GM21825 (cell line): Measurements from ENCODE around the gene PEMT.
"Not testable (repeated sequence)": the region's sequence is repeated elsewhere in the genome, so short reads cannot be mapped to it uniquely, and the experiment has no call there.

ENCODE experiments used
- ATAC-seq: cut with Tn5 transposase; IDR thresholded peaks from one replicate; pipeline ENCODE4 v1.9.1; 2021; ENCODE audit warnings: mild to moderate bottlenecking, moderate library complexity; ENCODE audit not compliant: unreplicated experiment

Gene PEMT

DNA sequence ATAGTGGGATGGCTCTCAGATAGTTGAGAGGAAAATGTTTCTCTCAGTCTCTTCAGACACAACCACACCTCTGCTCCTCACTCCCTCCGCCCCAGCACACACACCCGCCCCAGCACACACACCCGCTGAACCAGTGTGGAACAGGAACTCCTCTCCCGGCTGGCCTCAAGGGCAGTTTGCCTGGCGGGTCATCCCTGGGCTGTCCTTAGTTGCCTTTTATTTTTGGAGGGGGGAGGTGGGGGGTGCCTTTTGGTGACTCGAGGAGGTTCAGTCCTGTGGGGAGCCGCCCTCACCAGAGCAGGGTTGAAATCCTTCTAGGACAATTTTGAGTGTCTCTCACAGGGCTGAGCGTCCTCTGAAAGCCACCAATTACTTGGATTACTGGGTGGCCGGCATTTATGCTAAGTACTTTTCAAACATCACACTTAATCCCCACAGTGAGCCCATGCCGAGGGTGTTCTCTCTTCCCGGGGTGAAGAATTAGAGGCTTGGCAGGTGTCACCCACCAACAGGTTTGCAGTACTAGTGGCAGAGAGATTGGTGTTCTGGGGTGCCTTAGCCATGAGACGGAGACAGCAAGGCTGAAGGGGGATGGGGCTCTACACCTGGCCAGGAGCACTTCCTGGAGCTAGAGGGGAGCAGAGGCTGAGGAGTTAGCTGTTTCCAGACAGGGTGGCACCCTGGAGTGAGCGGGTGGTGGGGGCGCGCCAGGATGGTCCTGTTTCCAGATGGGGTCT lies 98.1 kb downstream of the PEMT start:
- ATAC-seq = no peak

DNA sequence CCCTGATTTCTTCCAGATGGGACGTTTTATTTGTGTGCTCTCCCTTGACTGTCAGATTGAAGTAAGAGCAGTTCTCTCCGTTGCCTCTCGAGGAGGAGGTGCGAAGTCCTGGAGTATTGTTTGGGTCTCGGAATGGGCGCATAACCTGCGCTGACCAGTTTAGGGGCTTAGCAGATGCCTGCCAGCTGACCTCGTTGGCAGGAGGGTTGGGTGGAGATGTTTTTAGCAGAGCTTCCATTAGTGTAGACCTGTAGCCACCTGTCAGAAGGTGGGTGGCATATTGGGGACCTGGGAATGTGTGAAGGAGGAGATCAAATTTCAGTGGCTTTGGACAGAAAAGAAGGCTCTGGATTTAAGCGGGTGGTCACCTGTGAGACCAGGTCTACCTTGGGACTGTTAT lies 98.9 kb downstream of the PEMT start:
- no peak for ATAC-seq

DNA sequence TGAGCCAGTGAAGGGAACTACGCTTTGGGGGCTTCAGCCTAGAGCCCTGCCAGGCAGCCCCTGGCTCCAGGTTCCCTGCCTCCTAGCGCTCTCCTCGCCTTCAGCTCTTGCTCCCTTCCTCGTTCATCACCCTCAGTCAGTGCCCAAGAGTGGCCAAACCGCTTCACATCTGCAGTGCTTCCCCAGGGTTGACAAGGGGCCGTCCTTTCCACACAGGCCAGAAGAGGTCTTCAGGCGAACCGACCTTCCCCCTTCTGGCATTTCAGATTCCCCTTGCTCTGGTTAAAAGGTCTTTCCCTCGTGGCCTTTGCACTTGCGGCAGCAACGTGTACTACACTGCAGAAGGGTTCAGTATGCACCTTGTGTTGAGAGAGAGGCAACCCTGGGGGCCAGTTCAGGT lies 99.4 kb downstream of the PEMT start:
- ATAC-seq = no peak

DNA sequence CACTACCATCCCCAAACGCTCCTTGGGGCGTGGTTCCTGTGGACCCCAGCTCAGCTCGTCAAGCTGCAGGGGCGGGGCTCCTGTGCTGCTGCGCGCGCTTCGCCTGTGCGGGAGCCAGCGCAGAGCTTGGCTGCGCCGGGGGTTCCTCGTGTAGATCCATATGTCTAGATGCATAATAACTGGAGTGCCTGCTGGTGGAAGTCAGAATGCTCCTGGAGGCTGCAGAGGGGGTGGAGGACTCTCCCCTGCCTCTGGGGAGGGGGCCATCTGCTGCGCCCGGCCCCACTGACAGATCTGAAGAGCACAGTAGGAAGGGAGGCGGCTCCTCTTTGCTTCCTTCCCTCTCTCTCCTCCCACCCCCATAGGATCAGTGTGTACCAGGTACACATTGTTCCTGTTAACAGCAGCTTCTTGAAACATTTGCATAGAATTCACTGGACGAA lies 99.9 kb downstream of the PEMT start:
- no peak for ATAC-seq

DNA sequence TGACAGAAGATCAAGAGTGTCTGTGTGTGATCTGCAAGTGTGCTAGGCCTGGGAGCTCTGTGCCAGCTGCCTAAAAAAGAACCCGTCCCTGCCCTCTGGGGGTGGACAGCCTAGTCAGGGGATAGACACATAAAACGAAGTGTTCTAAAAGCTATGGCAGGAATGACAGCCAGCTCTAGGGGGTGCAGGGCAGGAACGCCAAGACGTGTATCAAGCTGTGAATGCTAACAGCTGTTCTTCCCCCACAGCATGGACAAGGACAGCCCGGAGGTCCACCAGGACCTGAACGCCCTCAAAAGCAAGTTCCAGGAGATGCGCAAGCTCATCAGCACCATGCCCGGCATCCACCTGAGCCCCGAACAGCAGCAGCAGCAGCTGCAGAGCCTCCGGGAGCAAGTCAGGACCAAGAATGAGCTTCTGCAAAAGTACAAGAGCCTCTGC lies 100.5 kb downstream of the PEMT start:
- ATAC-seq = no peak

DNA sequence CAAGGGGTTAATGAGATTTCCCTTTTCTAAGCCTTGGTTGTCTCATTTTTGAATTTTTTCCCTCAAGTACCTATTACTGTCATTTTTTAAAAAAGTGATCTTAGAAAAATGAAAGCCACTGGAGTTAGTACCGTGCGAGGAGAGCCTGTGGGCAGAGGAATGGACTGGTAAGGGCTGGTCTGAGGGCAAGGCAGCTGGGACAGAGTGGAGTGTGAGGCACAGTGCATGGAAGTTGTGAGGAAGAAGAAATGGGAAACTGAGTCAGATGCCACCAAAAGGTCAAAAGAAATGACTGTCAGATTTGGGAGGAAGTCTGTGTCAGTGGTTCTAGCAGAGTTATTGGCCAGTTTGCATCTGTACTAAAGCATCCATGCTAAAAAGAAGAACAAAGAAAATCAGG lies 103.5 kb downstream of the PEMT start:
- no peak for ATAC-seq

DNA sequence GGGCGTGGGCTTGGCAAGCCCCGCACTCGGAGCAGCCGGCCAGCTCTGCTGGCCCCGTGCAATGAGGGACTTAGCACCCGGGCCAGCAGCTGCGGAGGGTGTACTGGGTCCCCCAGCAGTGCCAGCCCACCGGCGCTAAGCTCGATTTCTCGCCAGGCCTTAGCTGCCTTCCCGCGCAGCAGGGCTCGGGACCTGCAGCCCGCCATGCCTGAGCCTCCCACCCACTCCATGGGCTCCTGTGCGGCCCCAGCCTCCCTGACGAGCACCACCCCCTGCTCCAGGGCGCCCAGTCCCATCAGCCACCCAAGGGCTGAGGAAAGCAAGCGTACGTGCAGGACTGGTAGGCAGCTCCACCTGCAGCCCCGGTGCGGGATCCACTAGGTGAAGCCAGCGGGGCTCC lies 105.1 kb downstream of the PEMT start:
- ATAC-seq = not testable (repeated sequence)

DNA sequence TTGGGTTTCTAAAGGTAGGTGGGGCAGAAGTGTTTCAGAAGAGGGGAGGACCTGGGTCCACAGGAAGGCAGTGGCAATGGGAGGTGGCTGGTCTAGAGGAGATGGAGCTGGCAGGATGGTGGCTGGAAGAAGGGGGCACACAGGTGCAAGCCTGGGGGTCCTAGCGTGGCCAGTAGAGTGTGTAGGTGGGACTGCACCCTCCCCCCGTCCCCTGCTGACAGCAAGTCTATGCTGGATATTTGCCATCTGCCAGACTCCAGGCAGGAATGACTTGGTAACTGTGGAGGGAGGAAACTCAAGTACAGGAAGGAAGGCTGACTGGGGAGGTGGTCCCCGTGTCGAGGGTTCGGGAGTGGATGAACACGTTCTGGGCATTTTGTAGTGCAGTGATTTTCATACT lies 106.1 kb downstream of the PEMT start:
- ATAC-seq = no peak

DNA sequence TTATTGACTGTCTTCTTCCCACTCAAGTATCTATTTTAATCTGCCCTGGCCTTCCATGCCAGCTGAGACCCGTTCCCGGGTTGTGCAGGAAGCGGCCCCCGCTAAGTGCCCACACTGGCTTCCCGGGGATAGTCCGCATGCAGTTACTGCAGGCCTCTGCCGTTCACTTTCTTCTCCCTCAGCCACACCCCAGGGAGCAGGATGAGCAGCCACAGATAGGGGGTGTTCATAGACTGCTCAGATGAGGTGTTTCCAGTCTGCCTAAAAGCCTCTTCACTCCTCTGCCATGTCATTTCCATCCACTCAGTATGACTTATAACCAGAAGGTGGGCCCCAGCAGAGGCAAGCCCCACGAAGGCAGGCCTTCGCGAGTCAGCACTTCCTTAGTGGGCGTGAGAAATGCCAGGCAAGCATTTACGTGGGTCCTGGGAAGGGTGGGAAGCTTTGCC lies 107.0 kb downstream of the PEMT start:
- no peak for ATAC-seq

DNA sequence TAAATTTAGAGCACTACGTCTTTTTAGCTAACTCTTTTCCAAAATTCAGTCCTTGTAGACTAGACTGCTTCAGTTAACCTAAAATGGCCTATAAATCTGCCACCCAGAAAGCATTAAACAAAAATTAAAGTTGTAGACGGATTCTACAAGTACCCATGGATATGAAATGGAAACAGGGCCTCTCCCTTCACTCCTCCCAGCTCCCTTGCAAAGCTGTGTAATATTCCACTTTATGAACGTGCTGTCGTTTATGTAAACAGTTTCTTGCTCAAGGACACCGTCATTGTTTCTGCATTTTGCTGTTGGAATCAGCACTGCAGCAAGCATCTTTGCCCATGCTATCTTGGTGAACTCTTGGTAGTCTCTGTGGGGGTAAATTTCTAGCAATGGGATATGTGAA lies 109.6 kb downstream of the PEMT start:
- no peak for ATAC-seq

DNA sequence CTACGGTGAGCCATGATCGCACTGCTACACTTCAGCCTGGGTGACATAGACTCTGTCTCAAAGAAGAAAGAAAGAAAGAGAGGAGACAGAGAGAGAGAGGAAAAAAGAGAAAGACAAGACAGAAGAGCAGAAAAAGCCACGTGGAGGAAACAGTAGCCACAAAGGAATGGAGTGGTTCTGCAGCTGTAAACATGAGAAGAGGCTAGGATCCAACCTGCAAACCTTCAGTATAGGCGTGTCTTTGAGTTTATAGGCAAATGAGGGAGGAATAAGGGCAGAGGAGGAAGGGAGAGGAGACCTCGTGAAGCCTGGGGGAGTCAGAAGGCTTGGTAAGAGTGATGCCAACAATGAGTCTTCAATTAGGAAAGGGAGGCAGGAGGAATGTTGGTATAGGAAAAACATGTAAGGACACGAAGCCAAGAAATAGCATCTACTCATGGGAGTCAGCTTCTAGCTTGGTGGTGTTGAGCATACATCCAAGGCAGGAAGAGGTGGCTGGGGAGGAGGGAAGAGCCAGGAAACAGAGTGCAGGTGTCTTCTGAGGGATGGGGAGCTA lies 110.8 kb downstream of the PEMT start:
- no peak for ATAC-seq

DNA sequence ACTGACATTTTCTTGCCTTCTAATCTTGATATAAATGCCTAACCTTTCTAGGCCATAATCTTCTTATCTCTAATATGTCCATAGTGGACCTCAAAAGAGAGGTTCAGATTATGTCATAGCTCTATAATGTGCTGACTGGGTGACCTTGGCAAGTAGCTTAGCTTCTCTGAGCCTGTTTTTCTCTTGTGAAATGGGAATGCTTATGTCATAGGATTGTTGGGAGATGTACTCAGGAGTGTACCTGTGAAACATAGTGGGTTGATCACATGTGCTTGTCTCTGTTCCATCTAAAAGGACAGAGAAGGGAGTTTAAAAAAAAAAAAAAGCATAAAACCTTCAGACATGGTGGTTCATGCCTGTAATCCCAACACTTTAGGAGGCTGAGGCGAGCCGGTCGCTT lies 112.3 kb downstream of the PEMT start:
- ATAC-seq = no peak

DNA sequence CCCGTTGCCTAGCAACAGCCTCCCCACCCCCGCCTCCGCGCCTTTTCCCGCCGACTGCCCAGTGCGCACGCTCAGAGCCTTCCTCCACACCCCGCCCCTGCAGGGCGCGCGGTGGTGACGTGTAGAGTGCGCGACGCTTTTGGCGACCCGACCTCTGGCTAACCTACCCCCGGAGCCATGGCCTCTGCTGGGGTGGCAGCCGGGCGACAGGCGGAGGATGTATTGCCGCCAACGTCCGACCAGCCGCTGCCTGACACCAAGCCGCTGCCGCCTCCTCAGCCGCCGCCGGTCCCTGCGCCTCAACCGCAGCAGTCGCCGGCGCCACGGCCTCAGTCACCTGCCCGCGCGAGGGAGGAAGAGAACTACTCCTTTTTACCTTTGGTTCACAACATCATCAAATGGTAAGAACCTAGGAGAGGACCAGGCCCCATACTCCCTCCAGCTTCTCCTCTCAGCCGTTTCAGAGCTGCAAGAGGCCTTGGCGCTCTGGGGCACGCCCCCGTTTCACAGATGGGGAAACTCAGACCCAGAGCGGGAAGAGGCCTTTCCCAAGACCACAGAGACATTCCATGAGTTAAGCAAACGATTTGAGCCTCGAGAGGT lies 114.5 kb downstream of the PEMT start, which contains the start of gene MED9:
MED9 (plus strand) TSS at position 136 of the 603 bp plus-strand sequence; CDS start at position 178, 42 bp downstream.
- ATAC-seq = peak; percentile 71

DNA sequence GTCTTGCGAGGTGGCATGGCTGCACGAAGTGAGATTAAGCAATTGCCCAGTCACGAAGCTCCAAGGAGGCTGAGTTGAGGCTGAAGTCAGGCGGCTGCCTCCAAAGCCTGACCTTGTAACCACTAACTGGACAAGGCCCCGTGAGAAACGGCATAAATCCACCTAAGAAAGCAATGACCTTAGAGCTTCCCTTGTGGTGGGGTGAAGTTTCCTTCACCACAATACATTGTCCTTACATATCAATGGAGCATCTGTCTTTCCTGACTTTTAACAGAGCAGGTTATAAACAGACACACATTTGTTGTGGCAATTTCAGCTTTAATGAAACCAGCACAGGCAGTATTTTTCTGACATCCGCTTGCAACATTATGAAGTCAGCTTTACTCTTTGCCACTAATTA lies 117.2 kb downstream of the PEMT start:
- no peak for ATAC-seq

DNA sequence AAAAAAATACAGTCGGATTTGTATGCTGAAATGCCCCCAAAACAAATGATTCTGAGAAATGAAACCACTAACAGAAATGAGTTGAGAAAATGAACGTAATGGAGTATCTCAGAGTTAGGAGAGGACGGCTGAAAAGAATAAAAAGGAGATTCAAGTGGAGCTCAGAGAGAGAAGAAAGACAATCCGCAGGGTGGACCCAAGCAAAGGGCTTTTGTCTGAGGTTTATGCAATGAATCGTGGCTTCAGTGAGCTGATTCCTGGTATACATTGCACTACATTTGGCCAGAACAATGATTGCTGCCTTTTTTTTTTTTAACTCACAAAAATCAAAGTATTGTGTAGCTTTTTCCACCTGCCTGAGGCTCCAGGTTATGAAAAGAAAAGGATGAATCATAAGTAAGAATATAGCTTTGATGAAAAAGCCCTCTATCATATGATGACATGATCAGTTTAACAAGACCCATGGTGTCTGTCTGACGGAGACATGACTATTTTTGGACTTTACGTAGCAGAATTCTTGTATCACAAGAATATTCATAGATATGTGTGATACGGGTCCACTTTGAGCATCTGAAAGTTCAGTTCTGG lies 119.1 kb downstream of the PEMT start:
- ATAC-seq = no peak

DNA sequence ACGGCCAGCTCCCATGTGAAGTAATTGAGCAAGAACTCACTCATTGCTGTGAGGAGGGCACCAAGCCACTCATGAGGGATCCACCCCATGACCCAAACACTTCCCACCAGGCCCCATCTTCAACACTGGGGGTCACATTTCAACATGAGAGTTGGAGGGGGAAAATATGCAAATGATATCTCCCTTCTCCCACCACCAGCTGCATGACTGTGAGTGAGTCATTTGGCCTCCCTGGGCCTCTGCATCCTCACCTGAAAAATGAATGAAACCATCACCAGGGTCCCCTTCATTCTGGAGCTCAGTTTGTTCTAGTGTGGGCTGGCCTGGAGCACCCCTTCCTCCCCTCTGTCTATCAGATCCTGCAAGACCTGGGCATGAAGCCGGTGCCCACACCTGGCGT lies 121.5 kb downstream of the PEMT start:
- ATAC-seq = no peak

DNA sequence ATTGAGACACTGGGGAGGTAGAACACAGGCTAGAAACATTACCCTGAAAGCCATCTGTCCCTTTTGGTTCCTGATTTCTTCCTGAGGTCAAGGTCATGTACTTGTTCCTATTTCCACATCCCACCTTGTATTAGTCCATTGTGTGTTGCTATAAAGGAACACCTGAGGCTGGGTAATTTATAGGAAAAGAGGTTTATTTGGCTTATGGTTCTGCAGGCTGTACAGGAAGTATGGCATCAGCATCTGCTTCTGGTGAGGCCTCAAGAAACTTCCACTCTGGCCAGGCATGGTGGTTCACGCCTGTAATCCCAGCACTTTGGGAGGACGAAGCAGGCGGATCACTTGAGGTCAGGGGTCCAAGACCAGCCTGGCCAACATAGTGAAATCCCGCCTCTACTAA lies 122.2 kb downstream of the PEMT start:
- ATAC-seq = no peak

DNA sequence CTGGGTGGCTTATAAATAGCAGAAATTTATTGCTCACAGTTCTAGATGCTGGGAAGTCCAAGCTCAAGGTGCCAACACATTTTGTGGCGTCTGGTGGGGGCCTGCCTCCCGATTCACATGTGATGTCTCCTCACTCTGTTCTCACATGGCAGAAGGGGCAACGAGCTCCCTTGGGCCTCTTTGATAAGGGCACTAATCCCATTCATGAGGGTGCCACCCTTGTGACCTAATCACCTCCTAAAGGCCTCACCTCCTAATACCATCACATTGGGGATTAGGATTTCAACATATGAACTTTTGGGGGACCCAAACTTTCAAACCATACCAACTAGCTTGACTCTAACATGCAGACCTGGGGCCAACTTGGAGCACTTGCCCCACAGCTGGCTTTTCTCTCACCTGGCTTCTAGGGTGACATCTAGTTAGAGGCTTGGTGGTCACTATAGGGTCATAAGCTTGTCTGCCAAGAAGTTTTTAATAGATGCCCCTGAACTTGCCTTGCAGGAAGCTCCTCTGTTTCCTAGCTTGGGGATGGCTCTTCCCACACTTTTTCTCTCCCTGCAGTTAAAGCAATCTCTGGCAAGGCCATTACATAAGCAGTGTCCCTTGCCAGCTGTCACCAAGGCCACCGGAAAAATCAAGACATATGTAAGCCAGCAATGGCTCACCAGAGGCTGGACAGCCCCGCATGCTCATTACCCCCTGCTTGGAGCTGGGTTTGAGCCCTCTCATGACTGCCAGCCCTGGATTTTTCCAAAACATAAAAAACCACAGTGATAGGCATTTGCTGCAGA lies 123.1 kb downstream of the PEMT start:
- no peak for ATAC-seq

DNA sequence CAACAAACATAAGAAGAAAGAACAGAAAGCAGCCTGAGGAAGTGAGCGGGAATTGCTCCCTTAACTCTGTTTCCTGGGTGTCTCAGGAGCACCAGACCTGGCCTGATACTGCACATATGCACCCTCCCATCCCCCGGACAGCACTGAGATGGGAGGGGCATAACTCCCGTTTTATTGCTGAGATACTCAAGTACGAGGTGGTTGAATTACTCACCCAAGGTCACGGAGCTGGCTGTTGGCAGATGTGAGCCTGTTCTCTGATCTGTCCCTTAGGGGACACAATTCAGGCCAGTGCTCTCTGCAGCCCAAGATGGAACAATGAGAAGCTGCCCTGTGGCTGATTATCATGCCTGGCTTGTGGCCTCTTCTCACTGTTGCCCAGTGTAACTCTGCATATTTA lies 123.8 kb downstream of the PEMT start:
- no peak for ATAC-seq

DNA sequence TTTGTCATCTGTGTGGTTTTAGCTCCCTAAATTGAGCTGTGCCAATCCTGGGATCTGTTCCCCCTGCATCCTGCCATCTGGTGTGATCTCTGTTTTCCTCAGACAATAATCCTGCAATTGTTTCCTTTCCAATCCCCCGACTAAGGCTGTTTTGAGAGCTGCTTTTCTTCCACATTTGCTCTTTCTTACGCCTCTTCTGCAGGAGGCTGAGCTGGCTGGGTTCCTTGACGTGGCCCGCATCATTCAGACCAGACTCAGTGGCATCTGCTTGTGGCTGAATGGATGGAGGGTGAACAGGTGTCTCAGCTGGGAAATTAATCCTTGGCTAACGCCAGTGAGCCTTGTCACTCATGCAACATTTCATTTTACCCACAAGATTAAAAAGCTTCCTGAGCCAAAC lies 124.5 kb downstream of the PEMT start:
- ATAC-seq = no peak

DNA sequence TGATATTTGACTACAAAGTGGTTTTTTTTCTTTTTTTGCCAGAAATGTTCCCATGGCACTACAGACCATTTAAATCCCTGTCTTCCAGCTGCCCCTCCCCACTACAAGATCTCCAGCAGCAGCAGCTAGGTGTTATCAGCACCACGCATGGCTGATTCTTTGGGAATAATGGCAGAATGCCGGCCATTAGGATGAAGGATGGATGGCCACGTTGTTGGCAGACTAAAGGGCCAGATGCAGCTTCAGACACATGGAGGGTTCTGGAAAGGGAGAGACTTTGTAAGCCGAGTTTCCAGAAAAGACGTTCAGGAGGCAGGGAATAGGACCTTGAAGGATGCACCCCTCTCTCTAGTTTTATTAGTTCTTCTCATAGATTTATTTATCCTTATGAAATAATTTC lies 125.0 kb downstream of the PEMT start:
- ATAC-seq = no peak
